GM06990 (cell line): ENCODE measurements around the gene WDR82.

Source experiments
- DNase-seq: peaks from one replicate; pipeline ENCODE4 v3.0.0-alpha.2; 2011; ENCODE audit not compliant: insufficient read length; ENCODE audit errors: extremely low read depth
- H3K27me3 ChIP-seq: replicated peaks from 2 replicates; pipeline ENCODE4 v1.6.0; 2011; ENCODE audit warnings: low read length; ENCODE audit not compliant: control insufficient read depth, insufficient read depth
- H3K36me3 ChIP-seq: 2 replicates; pipeline ENCODE4 v1.5.1; 2011; ENCODE audit warnings: low read length; ENCODE audit not compliant: control insufficient read depth, insufficient read depth
- H3K4me3 ChIP-seq: replicated peaks from 2 replicates; pipeline ENCODE4 v1.5.1; 2011; ENCODE audit warnings: low read depth, mild to moderate bottlenecking, control low read depth, low read length
- CTCF ChIP-seq: IDR thresholded peaks from 2 replicates; pipeline ENCODE4 v1.5.1; 2011; ENCODE audit warnings: low read length, control low read depth, mild to moderate bottlenecking, inconsistent platforms; ENCODE audit not compliant: insufficient read depth, poor library complexity, severe bottlenecking

WDR82 gene

GRCh38 chr3:52210550-52211046 is 67.9 kb downstream of the WDR82 start:
- no peak for TF ChIP-seq CTCF
- DNase-seq, result no peak
- H3K36me3 ChIP-seq, result peaks cover 44% of the 10 kb centered on the region
- no peaks in the 10 kb centered on the region for H3K27me3 ChIP-seq
- no peak overlapping the region for H3K4me3 ChIP-seq

GRCh38 chr3:52210037-52210436 is 68.4 kb downstream of the WDR82 start:
- peaks cover 39% of the 10 kb centered on the region for H3K36me3 ChIP-seq
- no peak for TF ChIP-seq CTCF
- H3K4me3 ChIP-seq, result no peak overlapping the region
- DNase-seq, result no peak
- H3K27me3 ChIP-seq, result no peaks in the 10 kb centered on the region

GRCh38 chr3:52208556-52208955 is 69.9 kb downstream of the WDR82 start:
- Histone ChIP-seq H3K4me3 (no peak overlapping the region), H3K36me3 (peaks cover 42% of the 10 kb centered on the region), H3K27me3 (no peaks in the 10 kb centered on the region)
- no peak for TF ChIP-seq CTCF
- DNase-seq, result no peak

- peaks cover 31% of the 10 kb centered on the region for H3K36me3 ChIP-seq
- no peaks in the 10 kb centered on the region for H3K27me3 ChIP-seq
- no peak overlapping the region for H3K4me3 ChIP-seq
- no peak for TF ChIP-seq CTCF
- DNase-seq, result no peak
These were observed 72.6 kb downstream of the WDR82 start for GRCh38 chr3:52205727-52206372.
